ENCODE results near the gene GRIFIN.

GRIFIN gene

GRCh38 chr7:2437537-2438148, 38.6 kb downstream of the GRIFIN start:
- FAIRE-seq: peak; percentile 55
- no peak for DNase-seq (ENCODE audit: insufficient read length, low spot score)

GRCh38 chr7:2437136-2437535, 39.1 kb downstream of the GRIFIN start:
- DNase-seq (ENCODE audit: insufficient read length, low spot score) (no peak), FAIRE-seq (no peak)

GRCh38 chr7:2436341-2437104, 39.7 kb downstream of the GRIFIN start:
- DNase-seq (ENCODE audit: insufficient read length, low spot score) (no peak), FAIRE-seq (no peak)

- DNase-seq (ENCODE audit: insufficient read length, low spot score) (no peak), FAIRE-seq (peak; percentile 31)
These were observed 41.1 kb downstream of the GRIFIN start for GRCh38 chr7:2435146-2435545.

GRCh38 chr7:2433713-2434550, 42.3 kb downstream of the GRIFIN start:
- DNase-seq (ENCODE audit: insufficient read length, low spot score) (no peak), FAIRE-seq (no peak)

- FAIRE-seq (peak; percentile 82), DNase-seq (ENCODE audit: insufficient read length, low spot score) (no peak)
These were observed 43.1 kb downstream of the GRIFIN start for GRCh38 chr7:2432910-2433712.

- DNase-seq (ENCODE audit: insufficient read length, low spot score): peak; percentile 61
- no peak for FAIRE-seq
These were observed 44.8 kb downstream of the GRIFIN start for GRCh38 chr7:2431260-2431867.

- no peak for DNase-seq (ENCODE audit: insufficient read length, low spot score)
- no peak for FAIRE-seq
These were observed 50.4 kb downstream of the GRIFIN start for GRCh38 chr7:2425749-2426148.
